ENCODE data around the gene PON3.

Gene PON3

GRCh38 chr7:95342029-95342428 lies 54.1 kb downstream of the PON3 start:
- no peak for DNase-seq (ENCODE audit: low read depth, low spot score)

- no peak for DNase-seq (ENCODE audit: low read depth, low spot score)
These were observed 55.7 kb downstream of the PON3 start for GRCh38 chr7:95340491-95340890.

- no peak for DNase-seq (ENCODE audit: low read depth, low spot score)
These were observed 57.3 kb downstream of the PON3 start for GRCh38 chr7:95338832-95339231.

- no peak for DNase-seq (ENCODE audit: low read depth, low spot score)
These were observed 61.1 kb downstream of the PON3 start for GRCh38 chr7:95335093-95335492.

GRCh38 chr7:95334447-95334846 lies 61.7 kb downstream of the PON3 start:
- DNase-seq (ENCODE audit: low read depth, low spot score), result no peak

GRCh38 chr7:95330961-95331337 lies 65.2 kb downstream of the PON3 start:
- DNase-seq (ENCODE audit: low read depth, low spot score), result no peak

GRCh38 chr7:95330204-95330960 lies 65.8 kb downstream of the PON3 start:
- DNase-seq (ENCODE audit: low read depth, low spot score), result no peak

GRCh38 chr7:95327356-95327755 lies 68.8 kb downstream of the PON3 start:
- DNase-seq (ENCODE audit: low read depth, low spot score), result no peak

GRCh38 chr7:95324431-95324830 lies 71.7 kb downstream of the PON3 start, which contains the start of gene PON1:
Gene PON1, minus strand, starts transcription at chr7:95324532. Its CDS starts 57 bp downstream, at chr7:95324475.
- DNase-seq (ENCODE audit: low read depth, low spot score), result no peak

GRCh38 chr7:95323410-95324129 lies 72.6 kb downstream of the PON3 start:
- no peak for DNase-seq (ENCODE audit: low read depth, low spot score)

- no peak for DNase-seq (ENCODE audit: low read depth, low spot score)
These were observed 73.3 kb downstream of the PON3 start for GRCh38 chr7:95322854-95323253.

GRCh38 chr7:95322396-95322795 lies 73.8 kb downstream of the PON3 start:
- no peak for DNase-seq (ENCODE audit: low read depth, low spot score)

- no peak for DNase-seq (ENCODE audit: low read depth, low spot score)
These were observed 74.5 kb downstream of the PON3 start for GRCh38 chr7:95321720-95322119.

GRCh38 chr7:95320651-95321050 lies 75.5 kb downstream of the PON3 start:
- DNase-seq (ENCODE audit: low read depth, low spot score), result no peak

- no peak for DNase-seq (ENCODE audit: low read depth, low spot score)
These were observed 76.6 kb downstream of the PON3 start for GRCh38 chr7:95319570-95319969.

GRCh38 chr7:95318501-95319100 lies 77.6 kb downstream of the PON3 start:
- no peak for DNase-seq (ENCODE audit: low read depth, low spot score)

GRCh38 chr7:95317966-95318365 lies 78.2 kb downstream of the PON3 start:
- DNase-seq (ENCODE audit: low read depth, low spot score), result no peak

GRCh38 chr7:95317546-95317945 lies 78.6 kb downstream of the PON3 start:
- no peak for DNase-seq (ENCODE audit: low read depth, low spot score)

- no peak for DNase-seq (ENCODE audit: low read depth, low spot score)
These were observed 79.6 kb downstream of the PON3 start for GRCh38 chr7:95316588-95316987.

- no peak for DNase-seq (ENCODE audit: low read depth, low spot score)
These were observed 83.6 kb downstream of the PON3 start for GRCh38 chr7:95312561-95312960.

GRCh38 chr7:95311389-95311788 lies 84.8 kb downstream of the PON3 start:
- DNase-seq (ENCODE audit: low read depth, low spot score), result no peak

GRCh38 chr7:95309951-95310350 lies 86.2 kb downstream of the PON3 start:
- DNase-seq (ENCODE audit: low read depth, low spot score), result no peak

All from brain pericyte (primary cell).